GM12878 (cell line): ENCODE measurements around the gene RENBP. TPM values are rescaled to one million over a fixed set of nuclear protein-coding genes. Genes with fewer than 3 reads are reported as not detected.

Experiments
- ATAC-seq: fragments of 200-7000 bp; cut with Tn5 transposase; 3 replicates; pipeline ENCODE4 v1.9.1; 2020; ENCODE audit warnings: mild to moderate bottlenecking, moderate library complexity
- BruUV-seq: library from RNA; stranded (reverse); fragments of 400-500 nt; replicated peaks from 2 replicates; lab custom pipeline; 2021; lab: Mats Ljungman, UMichigan
- CTCF ChIA-PET: fragments of 300-600 bp; sonication (Branson Sonifier 250); formaldehyde crosslinking; extraction: SDS; loops from one replicate; lab custom pipeline; 2021; ENCODE audit warnings: inconsistent platforms; lab: Yijun Ruan, JAX
- POLR2A ChIA-PET: fragments of 350-600 bp; formaldehyde crosslinking; extraction: SDS; loops from one replicate; lab custom pipeline; 2021; ENCODE audit warnings: inconsistent platforms; lab: Charles Lee
- RAD21 ChIA-PET: fragments of 300-600 bp; sonication (Branson Sonifier 250); formaldehyde crosslinking; loops from one replicate; lab custom pipeline; 2023; ENCODE audit warnings: antibody characterized with exemption; ENCODE audit not compliant: unreplicated experiment; lab: Charles Lee
- SMC1A ChIA-PET: fragments of 300-600 bp; sonication (Branson Sonifier 250); formaldehyde crosslinking; loops from one replicate; lab custom pipeline; 2023; ENCODE audit not compliant: unreplicated experiment, uncharacterized antibody; lab: Charles Lee
- DNase-seq: peaks from one replicate; pipeline ENCODE4 v3.0.0-alpha.2; 2011; ENCODE audit warnings: low read depth, low spot score
- FAIRE-seq: peaks from 3 replicates; lab custom pipeline; 2011; peaks lifted over from hg19 to GRCh38; lab: Jason Lieb, UNC
- H2AFZ ChIP-seq: 2 replicates; pipeline ENCODE4 v1.6.0; 2011; ENCODE audit warnings: low read depth, low read length, control low read depth; ENCODE audit not compliant: control insufficient read depth
- H3K27ac ChIP-seq: 2 replicates; pipeline ENCODE4 v1.5.1; 2011; ENCODE audit warnings: control low read depth; ENCODE audit not compliant: control insufficient read depth, insufficient read depth
- H3K27me3 ChIP-seq, 2 experiments: replicated peaks in 1 of 2; 2 replicates each; pipeline versions ENCODE4 v1.6.0 to v1.6.1; 2011; ENCODE audit warnings: low read length in 1 of 2; ENCODE audit not compliant: control insufficient read depth in 2 of 2, insufficient read depth in 2 of 2
- H3K36me3 ChIP-seq, 2 experiments: 2 replicates each; pipeline ENCODE4 v1.5.1; 2011; ENCODE audit warnings: low read length in 1 of 2; ENCODE audit not compliant: control insufficient read depth in 2 of 2, insufficient read depth in 2 of 2
- H3K4me1 ChIP-seq: 2 replicates; pipeline ENCODE4 v1.6.1; 2011; ENCODE audit warnings: mild to moderate bottlenecking, low read length, moderate library complexity, mixed read lengths; ENCODE audit not compliant: control insufficient read depth, insufficient read depth
- H3K4me2 ChIP-seq: 2 replicates; pipeline ENCODE4 v1.6.0; 2011; ENCODE audit warnings: control low read depth; ENCODE audit not compliant: control insufficient read depth, insufficient read depth
- H3K4me3 ChIP-seq: fragments of 200-600 bp; sonication (generic); 2 replicates; pipeline ENCODE4 v1.5.1; 2016
- H3K79me2 ChIP-seq: 2 replicates; pipeline ENCODE4 v1.6.0; 2011; ENCODE audit warnings: low read length; ENCODE audit not compliant: control insufficient read depth, insufficient read depth
- H3K9ac ChIP-seq: 2 replicates; pipeline ENCODE4 v1.8.0; 2011; ENCODE audit warnings: low read length, control low read depth, mixed read lengths; ENCODE audit not compliant: control insufficient read depth, insufficient read depth
- H3K9me3 ChIP-seq: replicated peaks from 3 replicates; pipeline ENCODE4 v1.5.1; 2011; ENCODE audit warnings: mild to moderate bottlenecking, low read length; ENCODE audit not compliant: control insufficient read depth, insufficient read depth
- H4K20me1 ChIP-seq: 2 replicates; pipeline ENCODE4 v1.6.0; 2011; ENCODE audit not compliant: control insufficient read depth, insufficient read depth
- BMI1 ChIP-seq: fragments of 450-650 bp; IDR thresholded peaks from 2 replicates; pipeline ENCODE4 v1.6.1; 2016; ENCODE audit warnings: mild to moderate bottlenecking, moderate library complexity, borderline replicate concordance
- CBFB ChIP-seq: IDR thresholded peaks from 2 replicates; pipeline ENCODE4 v1.6.1; 2016; ENCODE audit warnings: antibody characterized with exemption, low read depth
- CBX5 ChIP-seq: sonication (generic); IDR thresholded peaks from 2 replicates; pipeline ENCODE4 v1.6.1; 2016; ENCODE audit warnings: low read depth, moderate library complexity, mild to moderate bottlenecking, inconsistent platforms
- CREM ChIP-seq: IDR thresholded peaks from 2 replicates; pipeline ENCODE4 v1.6.1; 2014; ENCODE audit warnings: antibody characterized with exemption, low read depth
- DPF2 ChIP-seq: fragments of 450-650 bp; IDR thresholded peaks from 2 replicates; pipeline ENCODE4 v1.6.1; 2017; ENCODE audit warnings: mild to moderate bottlenecking
- E4F1 ChIP-seq: fragments of 450-650 bp; IDR thresholded peaks from 2 replicates; pipeline ENCODE4 v1.6.1; 2018; ENCODE audit warnings: borderline replicate concordance, mild to moderate bottlenecking; ENCODE audit not compliant: partially characterized antibody
- ELK1 ChIP-seq: IDR thresholded peaks from 2 replicates; pipeline ENCODE4 v1.6.1; 2012; ENCODE audit warnings: low read depth, low read length, improper control_type of control experiment
- MXI1 ChIP-seq: fragments of 150-350 bp; IDR thresholded peaks from 2 replicates; pipeline ENCODE4 v1.6.1; 2011; ENCODE audit warnings: low read depth, mild to moderate bottlenecking, inconsistent platforms, low read length, improper control_type of control experiment
- STAT3 ChIP-seq: IDR thresholded peaks from 2 replicates; pipeline ENCODE4 v1.6.1; 2011; ENCODE audit warnings: low read depth, low read length, improper control_type of control experiment
- TCF12 ChIP-seq: IDR thresholded peaks from 2 replicates; pipeline ENCODE4 v1.6.1; 2011; ENCODE audit warnings: low read depth, mild to moderate bottlenecking, low read length
- ZBTB4 ChIP-seq: fragments of 450-650 bp; formaldehyde crosslinking; IDR thresholded peaks from 2 replicates; pipeline ENCODE4 v1.4.0; 2022; ENCODE audit warnings: mild to moderate bottlenecking, moderate library complexity
- ZNF207 ChIP-seq: fragments of 450-650 bp; IDR thresholded peaks from 2 replicates; pipeline ENCODE4 v1.6.1; 2014; ENCODE audit warnings: antibody characterized with exemption, mild to moderate bottlenecking, borderline replicate concordance
- ZNF274 ChIP-seq: IDR thresholded peaks from one replicate; pipeline ENCODE4 v1.8.0; 2011; ENCODE audit not compliant: insufficient read length, insufficient read depth
- ZNF622 ChIP-seq: fragments of 450-650 bp; IDR thresholded peaks from 2 replicates; pipeline ENCODE4 v1.6.1; 2017; ENCODE audit warnings: mild to moderate bottlenecking, inconsistent platforms
- WGBS: methylation state at CpG from one replicate; pipeline ENCODE4 v1.1.6; 2016; ENCODE audit warnings: low lambda C conversion rate; ENCODE audit not compliant: insufficient replicate concordance, insufficient coverage; ENCODE audit errors: missing lambda C conversion rate; 5-methylcytosine and 5-hydroxymethylcytosine counted together
- in situ Hi-C: fragments of 300-500 bp; cut with MboI; formaldehyde crosslinking; loops from 9 replicates; pipeline ENCODE4 v1.14.3; 2018; ENCODE audit warnings: mixed read lengths
- intact Hi-C: fragments of 100-400 bp; cut with micrococcal nuclease; formaldehyde crosslinking; loops from one replicate; pipeline ENCODE4 v1.14.2; 2022; ENCODE audit not compliant: unreplicated experiment
- polyA plus RNA-seq, 11 experiments: library from polyadenylated mRNA; depleted of rRNA in 4 of 11; unstranded in 6 of 11; stranded (reverse) in 5 of 11; fragments of >200 nt; fragmentation: Nextera tagmentation in 4 of 11; fragmentation: Illumina TruSeq in 1 of 11; extraction: Ambion mirVana in 4 of 11; extraction: Trizol in 1 of 11; gene quantifications; 1 replicate in 1 of 11; 2 replicates in 10 of 11; pipeline versions ENCODE4 v1.2.1 to v1.2.3, GENCODE V29; 2011 to 2016; ENCODE audit warnings: inconsistent platforms in 2 of 11, missing spikeins in 2 of 11, low read depth in 1 of 11
- total RNA-seq, 4 experiments: library from RNA; depleted of rRNA in 3 of 4; stranded (reverse); fragments of >200 nt in 3 of 4; fragmentation: Illumina TruSeq in 1 of 4; extraction: Trizol in 1 of 4; gene quantifications; 2 replicates each; pipeline versions ENCODE4 v1.2.1 to v1.2.3, GENCODE V29; 2013 to 2021
- TF ChIP-seq, protein P1 (sequence below): fragments of 450-650 bp; IDR thresholded peaks from 2 replicates; pipeline ENCODE4 v1.6.1; 2016; ENCODE audit warnings: mild to moderate bottlenecking

The RENBP gene
- total and polyA plus RNA-seq, 10 of the 15 experiments (the other 5 are each of a cell fraction or from before 2014, with no cell fraction given), result 0.36 to 4.9 (median 1.8) TPM; not detected in 3

- TF ChIP-seq STAT3 (no peak), ZNF274 (no peak)
Observed at GRCh38 chrX:153944140-153944799, at the start of gene RENBP (continued).

GRCh38 chrX:153993978-153994377 is 49.5 kb upstream of the RENBP start:
- RAD21 ChIA-PET, result no interaction called here
- intact Hi-C loops, result no loop called here
- FAIRE-seq (no peak), ATAC-seq (no peak), DNase-seq (no peak)
- SMC1A ChIA-PET, result no interaction called here
- Histone ChIP-seq H3K27me3 (no peaks in the 10 kb centered on the region), H3K27ac (no peak overlapping the region), H3K9ac (no peak overlapping the region), H3K4me3 (no peak overlapping the region), H4K20me1 (no peaks in the 10 kb centered on the region), H3K79me2 (no peaks in the 10 kb centered on the region), H3K4me2 (no peak overlapping the region), H3K36me3 (no peaks in the 10 kb centered on the region), H3K4me1 (no peaks in the 10 kb centered on the region), H2AFZ (no peak overlapping the region), H3K9me3 (no peaks in the 10 kb centered on the region; the same call in 2 of the 3 replicates)
- WGBS, result 64% methylated on average over 10 of the region's 10 CpGs
- CTCF ChIA-PET, result no interaction called here
- in situ Hi-C loops, result no loop called here
- POLR2A ChIA-PET, result no interaction called here
- BruUV-seq, result no TSS peak
- TF ChIP-seq BMI1, result no peak
- TF ChIP-seq ZNF622, result no peak
- no peak for TF ChIP-seq ZBTB4 (CRISPR knock-in tag)
- no peak for TF ChIP-seq CBX5
- TF ChIP-seq DPF2, result no peak
- TF ChIP-seq ZNF207, result no peak
- no peak for TF ChIP-seq TCF12
- TF ChIP-seq ELK1, result no peak
- TF ChIP-seq, protein P1, sequence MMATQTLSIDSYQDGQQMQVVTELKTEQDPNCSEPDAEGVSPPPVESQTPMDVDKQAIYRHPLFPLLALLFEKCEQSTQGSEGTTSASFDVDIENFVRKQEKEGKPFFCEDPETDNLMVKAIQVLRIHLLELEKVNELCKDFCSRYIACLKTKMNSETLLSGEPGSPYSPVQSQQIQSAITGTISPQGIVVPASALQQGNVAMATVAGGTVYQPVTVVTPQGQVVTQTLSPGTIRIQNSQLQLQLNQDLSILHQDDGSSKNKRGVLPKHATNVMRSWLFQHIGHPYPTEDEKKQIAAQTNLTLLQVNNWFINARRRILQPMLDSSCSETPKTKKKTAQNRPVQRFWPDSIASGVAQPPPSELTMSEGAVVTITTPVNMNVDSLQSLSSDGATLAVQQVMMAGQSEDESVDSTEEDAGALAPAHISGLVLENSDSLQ, result no peak
- TF ChIP-seq CBFB, result no peak
- TF ChIP-seq CREM, result no peak
- no peak for TF ChIP-seq MXI1
- no peak for TF ChIP-seq ZNF274
- TF ChIP-seq E4F1, result no peak
